Lower leg skin (tissue), 3 donors: ENCODE data around the gene NPHS1.

Experiments
- CTCF ChIP-seq, 3 donors: fragments of 450-650 bp; IDR thresholded peaks; one replicate each; pipeline ENCODE4 v1.5.1; 2016; ENCODE audit warnings: antibody characterized with exemption in 3 of 3, mild to moderate bottlenecking in 3 of 3, moderate library complexity in 2 of 3
- POLR2A ChIP-seq, 2 donors: fragments of 450-650 bp; IDR thresholded peaks; one replicate each; pipeline ENCODE4 v1.6.1; 2016 to 2017; ENCODE audit warnings: antibody characterized with exemption in 2 of 2, mild to moderate bottlenecking in 1 of 2, moderate library complexity in 1 of 2

GRCh38 chr19:35889370-35890112 lies 37.2 kb upstream of the NPHS1 start:
- no peak for TF ChIP-seq CTCF (IDR thresholded peaks at IDR 0.05)
- no peak for TF ChIP-seq POLR2A (IDR thresholded peaks at IDR 0.05)
